ENCODE measurements around the gene TPBGL. TPM values are rescaled to one million over a fixed set of nuclear protein-coding genes. Genes with fewer than 3 reads are reported as not detected.

TPBGL gene
- polyA plus RNA-seq, 1 of the 3 experiments (the other 2 are of a cell fraction) = 0.03 TPM

DNA sequence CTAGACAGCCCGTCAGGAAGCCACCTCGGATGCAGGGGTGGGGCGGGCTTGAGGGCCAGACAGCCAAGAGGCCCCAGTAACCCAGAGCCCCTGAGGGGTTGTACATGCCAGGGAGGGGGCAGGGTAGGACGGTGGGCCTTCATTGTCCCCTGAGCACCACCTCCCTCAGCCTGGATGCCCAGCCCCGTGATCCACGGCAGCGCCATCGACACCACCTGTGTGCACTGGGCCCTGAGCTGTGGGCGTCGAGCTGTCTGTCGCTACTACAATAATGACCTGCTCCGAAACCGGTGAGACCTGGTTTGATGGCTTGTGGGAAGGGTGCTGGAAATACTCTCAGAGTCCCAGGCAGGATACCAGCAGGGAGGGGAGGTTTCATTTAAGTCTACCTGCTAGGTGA lies 37.4 kb upstream of the TPBGL start:
- no peak overlapping the region for H3K9ac ChIP-seq
- H3K4me2 ChIP-seq = no peak overlapping the region
- no peak overlapping the region for H3K27ac ChIP-seq (ENCODE audit: low read depth in 2 of 2, low read length in 1 of 2)
- no peaks in the 10 kb centered on the region for H3K79me2 ChIP-seq (ENCODE audit: insufficient read depth)
- no peaks in the 10 kb centered on the region for H3K9me2 ChIP-seq
- no peaks in the 10 kb centered on the region; the same call in 1 of the 2 replicates for H3K27me3 ChIP-seq (ENCODE audit: insufficient read depth)
- TF ChIP-seq NFIC (IDR thresholded peaks at IDR 0.05; ENCODE audit: borderline replicate concordance) = no peak
- TF ChIP-seq RXRA (IDR thresholded peaks at IDR 0.05; ENCODE audit: borderline replicate concordance, low read depth) = no peak
- TF ChIP-seq TEAD4 (IDR thresholded peaks at IDR 0.05; ENCODE audit: borderline replicate concordance, insufficient read depth) = no peak
- no peak for TF ChIP-seq FOSL2 (IDR thresholded peaks at IDR 0.05; ENCODE audit: borderline replicate concordance, low read depth)
- no peak for TF ChIP-seq EP300 (IDR thresholded peaks at IDR 0.05; ENCODE audit: borderline replicate concordance in 1 of 2, low read depth in 1 of 2, low read length in 1 of 2)
- TF ChIP-seq GABPA (IDR thresholded peaks at IDR 0.05; ENCODE audit: low read depth) = no peak
- no peak for TF ChIP-seq POLR2AphosphoS5 (IDR thresholded peaks at IDR 0.05; ENCODE audit: low read depth, low read length)
- TF ChIP-seq, protein P1, sequence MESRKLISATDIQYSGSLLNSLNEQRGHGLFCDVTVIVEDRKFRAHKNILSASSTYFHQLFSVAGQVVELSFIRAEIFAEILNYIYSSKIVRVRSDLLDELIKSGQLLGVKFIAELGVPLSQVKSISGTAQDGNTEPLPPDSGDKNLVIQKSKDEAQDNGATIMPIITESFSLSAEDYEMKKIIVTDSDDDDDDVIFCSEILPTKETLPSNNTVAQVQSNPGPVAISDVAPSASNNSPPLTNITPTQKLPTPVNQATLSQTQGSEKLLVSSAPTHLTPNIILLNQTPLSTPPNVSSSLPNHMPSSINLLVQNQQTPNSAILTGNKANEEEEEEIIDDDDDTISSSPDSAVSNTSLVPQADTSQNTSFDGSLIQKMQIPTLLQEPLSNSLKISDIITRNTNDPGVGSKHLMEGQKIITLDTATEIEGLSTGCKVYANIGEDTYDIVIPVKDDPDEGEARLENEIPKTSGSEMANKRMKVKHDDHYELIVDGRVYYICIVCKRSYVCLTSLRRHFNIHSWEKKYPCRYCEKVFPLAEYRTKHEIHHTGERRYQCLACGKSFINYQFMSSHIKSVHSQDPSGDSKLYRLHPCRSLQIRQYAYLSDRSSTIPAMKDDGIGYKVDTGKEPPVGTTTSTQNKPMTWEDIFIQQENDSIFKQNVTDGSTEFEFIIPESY (IDR thresholded peaks at IDR 0.05; ENCODE audit: borderline replicate concordance, low read depth) = no peak
- TF ChIP-seq JUND (IDR thresholded peaks at IDR 0.05) = no peak
- TF ChIP-seq, protein P2, sequence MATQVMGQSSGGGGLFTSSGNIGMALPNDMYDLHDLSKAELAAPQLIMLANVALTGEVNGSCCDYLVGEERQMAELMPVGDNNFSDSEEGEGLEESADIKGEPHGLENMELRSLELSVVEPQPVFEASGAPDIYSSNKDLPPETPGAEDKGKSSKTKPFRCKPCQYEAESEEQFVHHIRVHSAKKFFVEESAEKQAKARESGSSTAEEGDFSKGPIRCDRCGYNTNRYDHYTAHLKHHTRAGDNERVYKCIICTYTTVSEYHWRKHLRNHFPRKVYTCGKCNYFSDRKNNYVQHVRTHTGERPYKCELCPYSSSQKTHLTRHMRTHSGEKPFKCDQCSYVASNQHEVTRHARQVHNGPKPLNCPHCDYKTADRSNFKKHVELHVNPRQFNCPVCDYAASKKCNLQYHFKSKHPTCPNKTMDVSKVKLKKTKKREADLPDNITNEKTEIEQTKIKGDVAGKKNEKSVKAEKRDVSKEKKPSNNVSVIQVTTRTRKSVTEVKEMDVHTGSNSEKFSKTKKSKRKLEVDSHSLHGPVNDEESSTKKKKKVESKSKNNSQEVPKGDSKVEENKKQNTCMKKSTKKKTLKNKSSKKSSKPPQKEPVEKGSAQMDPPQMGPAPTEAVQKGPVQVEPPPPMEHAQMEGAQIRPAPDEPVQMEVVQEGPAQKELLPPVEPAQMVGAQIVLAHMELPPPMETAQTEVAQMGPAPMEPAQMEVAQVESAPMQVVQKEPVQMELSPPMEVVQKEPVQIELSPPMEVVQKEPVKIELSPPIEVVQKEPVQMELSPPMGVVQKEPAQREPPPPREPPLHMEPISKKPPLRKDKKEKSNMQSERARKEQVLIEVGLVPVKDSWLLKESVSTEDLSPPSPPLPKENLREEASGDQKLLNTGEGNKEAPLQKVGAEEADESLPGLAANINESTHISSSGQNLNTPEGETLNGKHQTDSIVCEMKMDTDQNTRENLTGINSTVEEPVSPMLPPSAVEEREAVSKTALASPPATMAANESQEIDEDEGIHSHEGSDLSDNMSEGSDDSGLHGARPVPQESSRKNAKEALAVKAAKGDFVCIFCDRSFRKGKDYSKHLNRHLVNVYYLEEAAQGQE (IDR thresholded peaks at IDR 0.05; ENCODE audit: low read depth, low read length) = no peak
- no peak for TF ChIP-seq RFX5 (IDR thresholded peaks at IDR 0.05; ENCODE audit: low read length)
- TF ChIP-seq, protein P3, sequence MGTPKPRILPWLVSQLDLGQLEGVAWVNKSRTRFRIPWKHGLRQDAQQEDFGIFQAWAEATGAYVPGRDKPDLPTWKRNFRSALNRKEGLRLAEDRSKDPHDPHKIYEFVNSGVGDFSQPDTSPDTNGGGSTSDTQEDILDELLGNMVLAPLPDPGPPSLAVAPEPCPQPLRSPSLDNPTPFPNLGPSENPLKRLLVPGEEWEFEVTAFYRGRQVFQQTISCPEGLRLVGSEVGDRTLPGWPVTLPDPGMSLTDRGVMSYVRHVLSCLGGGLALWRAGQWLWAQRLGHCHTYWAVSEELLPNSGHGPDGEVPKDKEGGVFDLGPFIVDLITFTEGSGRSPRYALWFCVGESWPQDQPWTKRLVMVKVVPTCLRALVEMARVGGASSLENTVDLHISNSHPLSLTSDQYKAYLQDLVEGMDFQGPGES (IDR thresholded peaks at IDR 0.05; ENCODE audit: low read depth, low read length) = no peak
- TF ChIP-seq FOXM1 (IDR thresholded peaks at IDR 0.05; ENCODE audit: low read depth) = no peak
- no peak for TF ChIP-seq RCOR1 (IDR thresholded peaks at IDR 0.05; ENCODE audit: low read length)
- TF ChIP-seq GATA2 (CRISPR knock-in tag; IDR thresholded peaks at IDR 0.05) = no peak
- TF ChIP-seq RAD21 (IDR thresholded peaks at IDR 0.05; ENCODE audit: low read length) = no peak
- TF ChIP-seq, protein P4, sequence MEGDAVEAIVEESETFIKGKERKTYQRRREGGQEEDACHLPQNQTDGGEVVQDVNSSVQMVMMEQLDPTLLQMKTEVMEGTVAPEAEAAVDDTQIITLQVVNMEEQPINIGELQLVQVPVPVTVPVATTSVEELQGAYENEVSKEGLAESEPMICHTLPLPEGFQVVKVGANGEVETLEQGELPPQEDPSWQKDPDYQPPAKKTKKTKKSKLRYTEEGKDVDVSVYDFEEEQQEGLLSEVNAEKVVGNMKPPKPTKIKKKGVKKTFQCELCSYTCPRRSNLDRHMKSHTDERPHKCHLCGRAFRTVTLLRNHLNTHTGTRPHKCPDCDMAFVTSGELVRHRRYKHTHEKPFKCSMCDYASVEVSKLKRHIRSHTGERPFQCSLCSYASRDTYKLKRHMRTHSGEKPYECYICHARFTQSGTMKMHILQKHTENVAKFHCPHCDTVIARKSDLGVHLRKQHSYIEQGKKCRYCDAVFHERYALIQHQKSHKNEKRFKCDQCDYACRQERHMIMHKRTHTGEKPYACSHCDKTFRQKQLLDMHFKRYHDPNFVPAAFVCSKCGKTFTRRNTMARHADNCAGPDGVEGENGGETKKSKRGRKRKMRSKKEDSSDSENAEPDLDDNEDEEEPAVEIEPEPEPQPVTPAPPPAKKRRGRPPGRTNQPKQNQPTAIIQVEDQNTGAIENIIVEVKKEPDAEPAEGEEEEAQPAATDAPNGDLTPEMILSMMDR (IDR thresholded peaks at IDR 0.05) = no peak
- POLR2A ChIA-PET = no interaction called here
- 78% methylated on average over 6 of the region's 13 CpGs for WGBS (ENCODE audit: low lambda C conversion rate)
- H4K20me1 ChIP-seq (ENCODE audit: insufficient read depth) = no peaks in the 10 kb centered on the region
- H3K9me3 ChIP-seq = no peaks in the 10 kb centered on the region
- CTCF ChIA-PET = interaction anchor here (1.3 to 16.0 kb wide), 4 partner anchors 12 to 56 kb away, joined by 4 to 630 read pairs (median 188); partner anchors contain the start of genes SLCO2B1 and TPBGL
- no peaks in the 10 kb centered on the region for H3F3A ChIP-seq (replicated peaks; ENCODE audit: insufficient read depth)
- DNase-seq = no peak
- H3K36me3 ChIP-seq (replicated peaks in 1 of 2; ENCODE audit: control insufficient read depth in 1 of 2, insufficient read depth in 2 of 2, low read length in 1 of 2) = no peaks in the 10 kb centered on the region
- no peak overlapping the region for H2AFZ ChIP-seq (ENCODE audit: low read depth)
- H3K4me1 ChIP-seq (ENCODE audit: control insufficient read depth in 1 of 2, insufficient read depth in 2 of 2, low read depth in 1 of 2, low read length in 1 of 2) = no peaks in the 10 kb centered on the region; a peak in 1 of 4 replicates
- no peak overlapping the region for H3K4me3 ChIP-seq (ENCODE audit: low read depth in 2 of 2, low read length in 1 of 2)
